CD4-positive, alpha-beta T cell treated with Interleukin-17A for 4 hours (primary cell): ENCODE results near the gene IGFBP3.

ENCODE experiments used
- DNase-seq: peaks from one replicate; pipeline ENCODE4 v3.0.0-alpha.2; 2020; ENCODE audit warnings: mixed read lengths

The IGFBP3 gene

DNA sequence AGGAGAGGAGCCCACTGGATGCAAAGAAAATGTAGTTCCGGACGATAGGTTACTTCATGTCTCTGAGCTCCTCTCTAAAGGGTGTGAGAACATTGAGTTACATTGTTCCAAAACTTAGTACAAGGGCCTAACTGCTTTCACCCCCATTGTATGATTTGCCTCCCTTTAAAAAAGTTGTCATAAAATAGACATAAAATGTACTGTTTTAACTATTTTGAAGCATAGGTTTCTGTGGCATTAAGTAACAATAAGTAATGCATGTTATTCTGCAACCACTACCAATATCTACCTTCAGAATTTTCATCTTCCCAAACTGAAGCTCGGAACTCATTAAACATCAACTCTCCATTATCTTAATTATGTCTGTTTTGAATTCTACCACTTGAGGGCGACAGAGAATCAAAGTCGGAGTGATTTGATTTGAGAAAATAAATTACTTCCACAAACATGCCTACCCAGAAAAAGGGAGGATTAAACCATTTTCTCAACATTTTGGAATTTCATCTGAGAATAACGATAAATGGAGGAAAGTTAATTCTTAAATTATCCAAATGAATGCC is 30.1 kb downstream of the IGFBP3 start:
- DNase-seq, result no peak

DNA sequence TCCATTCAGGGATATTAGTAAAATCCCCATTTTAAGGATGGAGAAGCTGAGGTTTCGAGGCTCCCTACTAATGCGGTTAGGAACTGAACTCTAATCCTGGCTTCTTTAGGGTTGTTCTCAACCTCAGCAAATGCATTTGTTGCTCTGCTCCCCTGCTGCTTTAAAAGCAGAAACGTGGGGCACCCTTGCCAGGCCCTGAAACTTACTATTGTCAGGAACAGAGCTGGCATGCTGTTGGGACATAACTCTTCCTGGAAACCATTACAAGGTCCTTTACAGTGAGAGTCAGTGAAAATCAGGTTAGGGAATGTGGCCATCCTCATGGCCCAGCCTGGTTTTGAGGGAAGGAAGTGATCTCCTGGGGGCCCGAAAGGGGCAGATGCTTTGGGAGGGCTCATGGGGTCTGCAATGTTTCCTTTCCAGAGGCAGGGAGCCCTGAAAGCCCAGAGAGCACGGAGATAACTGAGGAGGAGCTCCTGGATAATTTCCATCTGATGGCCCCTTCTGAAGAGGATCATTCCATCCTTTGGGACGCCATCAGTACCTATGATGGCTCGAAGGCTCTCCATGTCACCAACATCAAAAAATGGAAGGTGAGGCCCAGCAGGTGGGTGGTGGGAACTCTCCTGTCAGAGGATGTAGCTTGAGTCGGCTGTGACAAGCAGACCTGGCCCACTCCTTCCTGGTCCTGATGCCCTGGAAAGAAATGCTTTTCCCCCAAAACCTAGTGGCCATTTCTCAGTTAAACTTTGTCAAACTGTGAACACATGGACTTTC is 30.8 kb downstream of the IGFBP3 start:
- DNase-seq, result no peak

DNA sequence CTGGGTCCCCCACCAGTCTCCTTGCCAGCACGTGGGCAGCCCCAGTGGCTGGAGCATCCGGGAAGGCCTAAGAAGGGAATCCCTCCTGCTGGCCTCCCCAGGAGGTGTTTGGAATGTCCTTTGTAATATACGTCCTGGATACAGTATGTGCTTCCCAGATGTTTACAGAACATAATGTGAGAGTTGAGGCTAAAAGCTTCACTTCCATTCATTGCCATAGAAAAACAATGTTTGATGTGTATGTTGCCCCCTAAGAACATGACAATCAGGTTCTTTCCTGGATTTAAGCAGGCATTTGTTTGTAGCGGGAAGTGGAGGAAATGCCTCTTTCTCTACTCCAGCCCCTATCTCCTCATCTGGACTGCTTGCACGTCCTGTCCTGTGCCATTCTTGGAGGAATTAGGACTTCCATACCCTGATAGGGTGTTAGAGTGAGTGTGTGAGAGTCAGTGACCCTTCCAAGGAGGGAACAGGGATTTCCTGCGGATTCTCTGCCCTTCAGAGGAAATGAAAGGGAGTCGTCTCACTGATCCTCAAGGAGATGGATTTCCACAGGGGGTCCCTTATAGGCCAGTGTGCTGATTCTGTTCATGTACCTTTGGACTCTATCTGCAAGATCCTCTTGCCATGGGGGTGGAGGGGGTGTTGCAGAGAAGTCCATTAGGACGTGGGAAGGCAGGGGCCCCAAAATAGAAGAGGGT is 31.6 kb downstream of the IGFBP3 start:
- DNase-seq, result no peak

DNA sequence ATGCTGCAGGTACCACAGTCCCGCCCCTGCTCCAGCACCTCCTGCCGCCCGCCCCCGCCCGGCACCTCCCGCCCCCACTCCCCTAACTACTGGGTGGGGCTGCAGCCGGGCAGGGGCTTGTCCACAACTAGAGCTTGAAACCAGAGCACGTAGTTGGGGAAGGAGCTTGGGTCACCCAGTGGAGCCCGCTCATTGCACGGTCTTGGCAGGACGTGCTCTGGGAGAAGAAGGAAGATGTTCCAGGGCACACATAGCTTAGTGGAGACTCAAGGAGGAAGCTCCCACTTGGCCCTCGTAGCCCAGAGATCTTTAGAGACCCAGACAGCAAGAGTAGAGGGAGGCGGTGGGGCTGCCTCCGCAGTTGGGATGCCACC is 32.1 kb downstream of the IGFBP3 start:
- no peak for DNase-seq

DNA sequence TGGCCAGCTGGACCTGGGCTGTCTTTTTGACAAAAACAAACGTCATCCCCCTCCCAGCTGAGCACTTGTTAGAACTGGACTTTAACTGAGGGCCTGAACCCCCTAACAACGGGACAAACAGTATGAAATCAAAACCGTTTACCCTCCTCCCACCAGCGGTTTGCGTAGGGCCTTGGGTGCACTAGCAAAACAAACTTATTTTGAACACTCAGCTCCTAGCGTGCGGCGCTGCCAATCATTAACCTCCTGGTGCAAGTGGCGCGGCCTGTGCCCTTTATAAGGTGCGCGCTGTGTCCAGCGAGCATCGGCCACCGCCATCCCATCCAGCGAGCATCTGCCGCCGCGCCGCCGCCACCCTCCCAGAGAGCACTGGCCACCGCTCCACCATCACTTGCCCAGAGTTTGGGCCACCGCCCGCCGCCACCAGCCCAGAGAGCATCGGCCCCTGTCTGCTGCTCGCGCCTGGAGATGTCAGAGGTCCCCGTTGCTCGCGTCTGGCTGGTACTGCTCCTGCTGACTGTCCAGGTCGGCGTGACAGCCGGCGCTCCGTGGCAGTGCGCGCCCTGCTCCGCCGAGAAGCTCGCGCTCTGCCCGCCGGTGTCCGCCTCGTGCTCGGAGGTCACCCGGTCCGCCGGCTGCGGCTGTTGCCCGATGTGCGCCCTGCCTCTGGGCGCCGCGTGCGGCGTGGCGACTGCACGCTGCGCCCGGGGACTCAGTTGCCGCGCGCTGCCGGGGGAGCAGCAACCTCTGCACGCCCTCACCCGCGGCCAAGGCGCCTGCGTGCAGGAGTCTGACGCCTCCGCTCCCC is 32.7 kb downstream of the IGFBP3 start, which contains the start of gene IGFBP1:
Gene IGFBP1 (plus strand): TSS at position 304 of the 808 bp plus-strand sequence. CDS start 165 bp downstream, at position 469.
- no peak for DNase-seq

DNA sequence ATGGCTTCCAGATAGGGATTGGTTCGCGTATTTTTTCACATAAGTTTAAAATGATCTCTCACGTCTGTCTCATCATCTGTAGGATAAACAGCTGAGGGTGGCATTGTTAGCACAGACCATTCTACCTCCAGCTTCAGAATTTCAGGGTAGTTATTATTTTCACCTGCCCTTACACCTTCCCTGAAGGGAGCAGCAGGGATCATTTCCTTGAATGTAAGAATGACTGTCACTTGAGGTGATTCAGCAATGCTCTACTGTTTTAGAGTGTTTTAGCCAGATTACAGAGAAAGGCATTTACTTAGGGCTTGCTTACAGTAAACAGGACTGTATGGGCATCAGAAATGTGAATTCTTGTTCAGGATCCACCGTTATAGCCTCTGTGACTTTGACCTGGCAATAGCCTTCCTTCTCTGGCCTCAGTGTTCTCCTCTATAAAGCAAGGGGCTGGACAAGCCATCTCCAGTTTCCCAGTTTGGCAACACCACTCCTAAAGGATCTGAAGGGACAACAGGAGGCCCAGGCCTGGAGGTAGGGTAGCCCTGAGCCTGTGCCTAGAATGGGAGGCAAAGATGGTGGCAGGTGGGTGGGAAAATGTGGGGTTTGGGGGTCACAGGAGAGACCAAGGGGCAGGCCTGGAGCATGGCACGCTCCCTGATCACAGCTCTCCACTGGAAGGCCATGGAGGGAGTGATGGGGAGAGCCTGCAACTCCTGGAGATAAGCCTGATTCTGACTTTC is 34.0 kb downstream of the IGFBP3 start:
- no peak for DNase-seq

DNA sequence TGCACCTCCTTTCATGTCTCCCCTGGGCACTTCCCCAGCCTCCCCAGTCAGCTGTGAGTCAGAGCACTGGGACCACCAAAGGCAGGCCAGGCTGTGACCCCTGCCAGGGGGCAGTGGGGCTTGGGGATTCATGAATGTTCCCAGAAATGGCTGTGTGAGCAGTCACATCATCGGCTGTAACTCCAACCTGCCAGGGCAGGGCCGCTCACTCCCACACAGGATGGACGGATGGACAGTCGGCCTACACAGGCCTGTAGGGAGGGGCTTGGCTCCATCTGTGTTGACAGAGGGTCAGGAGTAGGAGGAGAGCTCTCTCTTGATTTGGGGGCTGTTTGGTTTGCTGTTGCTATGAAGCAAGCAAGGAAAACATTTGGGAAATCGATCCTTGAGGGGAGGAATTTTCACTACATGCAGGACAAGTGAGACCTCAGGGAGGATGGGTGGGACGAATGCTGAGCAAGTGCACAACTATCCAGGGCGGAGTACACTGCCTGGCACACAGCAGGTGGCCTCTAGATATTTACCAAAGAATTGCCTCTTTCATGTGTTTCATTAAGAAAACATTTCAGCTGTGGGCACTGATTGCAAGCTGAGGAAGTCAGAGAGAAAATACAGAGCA is 35.7 kb downstream of the IGFBP3 start:
- no peak for DNase-seq

DNA sequence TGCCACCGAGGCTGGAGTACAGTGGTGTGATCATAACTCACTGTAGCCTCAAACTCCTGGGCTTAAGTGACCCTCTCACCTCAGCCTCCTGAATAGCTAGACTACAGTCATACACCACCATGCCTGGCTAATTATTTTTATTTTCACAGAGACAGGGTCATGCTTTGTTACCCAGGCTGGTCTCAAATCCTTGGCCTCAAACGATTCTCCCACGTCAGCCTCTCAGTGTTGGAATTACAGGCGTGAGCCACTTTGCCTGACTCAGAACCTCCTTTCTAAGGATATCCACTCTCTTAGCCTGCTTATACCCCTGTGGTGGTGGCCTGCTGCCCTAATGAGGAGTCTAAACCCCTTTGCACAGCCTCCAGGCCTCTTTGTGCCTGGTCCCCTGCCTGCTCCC is 36.9 kb downstream of the IGFBP3 start:
- no peak for DNase-seq

DNA sequence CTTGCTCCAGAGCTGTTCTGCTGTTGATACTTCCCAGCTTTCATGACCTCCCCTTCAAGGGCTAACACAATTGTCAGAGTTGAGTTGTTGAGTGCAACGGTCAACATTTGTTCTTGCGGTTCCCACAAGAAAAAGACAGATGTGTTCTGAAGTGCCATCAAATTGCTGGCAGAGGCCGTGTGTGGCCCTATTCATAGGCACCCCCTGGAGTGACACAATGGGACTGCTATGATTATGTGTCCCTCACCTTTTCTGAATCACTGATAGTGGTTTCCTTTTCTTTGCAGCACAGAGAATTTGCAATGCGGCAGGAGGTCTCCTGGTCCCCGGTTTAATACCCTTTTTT is 38.6 kb downstream of the IGFBP3 start:
- no peak for DNase-seq

DNA sequence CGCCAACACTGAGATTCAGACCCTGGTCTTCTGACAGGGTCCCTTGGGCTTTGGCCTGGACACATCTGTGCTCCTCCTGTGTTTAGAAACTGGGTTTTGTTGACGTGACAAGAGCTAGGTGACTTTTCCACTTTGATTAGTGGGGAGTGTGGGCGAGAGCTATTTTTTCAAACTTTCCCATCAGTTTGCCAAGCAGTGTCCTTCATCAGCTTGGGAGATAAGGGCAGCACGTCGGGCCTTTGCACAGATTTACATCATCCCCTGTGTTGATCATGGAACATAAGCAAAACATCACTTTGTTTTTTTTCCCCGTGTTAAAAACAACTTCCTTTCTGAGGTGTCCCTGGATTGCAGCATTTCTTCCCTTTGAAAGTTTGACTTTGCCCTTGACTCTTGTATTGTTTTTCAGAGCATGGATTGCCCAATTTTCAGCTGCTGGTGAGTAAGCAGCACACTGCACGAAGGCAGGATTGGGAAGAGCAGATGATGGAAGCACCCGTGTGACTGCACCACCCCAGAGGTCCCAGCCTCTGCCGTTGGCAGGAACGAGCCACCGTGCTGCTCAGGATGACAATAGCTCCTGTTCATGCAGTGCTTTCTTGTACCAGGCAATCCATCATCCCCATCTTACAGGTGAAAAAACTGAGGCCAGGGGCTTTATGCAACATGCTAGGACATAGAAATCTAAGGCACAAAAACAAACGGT is 39.2 kb downstream of the IGFBP3 start:
- DNase-seq, result no peak

DNA sequence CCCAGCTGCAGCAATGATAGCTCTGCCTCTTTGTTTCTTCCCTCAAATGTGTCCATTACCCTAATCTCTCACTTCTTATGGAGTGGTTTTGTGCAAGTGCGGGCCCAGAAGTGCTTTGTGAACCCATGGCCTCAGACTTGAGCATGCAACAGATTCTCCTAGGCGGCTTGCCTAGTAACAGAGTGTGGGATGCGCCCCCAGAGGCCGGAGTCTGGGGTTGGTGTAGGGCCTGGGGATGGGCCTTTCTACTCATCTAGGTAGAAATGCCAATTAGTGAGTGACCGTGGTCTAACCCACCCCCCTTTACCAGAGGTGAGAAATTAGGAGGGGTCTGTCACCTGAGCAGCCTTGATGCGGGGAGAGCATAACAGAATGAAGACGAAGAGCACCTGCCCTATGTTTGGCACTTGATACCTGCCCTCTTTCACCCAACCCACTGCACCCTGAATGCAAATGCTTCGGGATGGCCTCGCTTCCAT is 39.8 kb downstream of the IGFBP3 start:
- DNase-seq, result no peak

DNA sequence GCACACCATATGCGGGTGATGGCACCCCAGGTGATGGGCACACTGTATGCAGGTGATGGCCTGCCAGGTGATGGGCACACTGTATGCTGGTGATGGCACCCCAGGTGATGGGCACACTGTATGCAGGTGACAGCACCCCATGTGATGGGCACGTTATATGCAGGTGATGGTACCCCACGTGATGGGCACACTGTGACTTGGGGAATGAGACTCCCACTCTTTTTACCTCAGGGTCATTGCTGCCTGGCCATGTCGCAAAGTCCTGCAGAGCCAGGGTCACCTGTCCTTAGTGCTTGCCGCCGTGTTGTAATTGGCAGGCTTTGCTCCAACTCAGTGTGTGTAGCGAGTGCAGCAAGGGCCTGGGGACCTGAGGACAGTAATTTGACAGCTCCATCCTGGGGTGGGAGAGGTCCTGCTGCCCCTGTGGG is 40.6 kb downstream of the IGFBP3 start:
- no peak for DNase-seq

DNA sequence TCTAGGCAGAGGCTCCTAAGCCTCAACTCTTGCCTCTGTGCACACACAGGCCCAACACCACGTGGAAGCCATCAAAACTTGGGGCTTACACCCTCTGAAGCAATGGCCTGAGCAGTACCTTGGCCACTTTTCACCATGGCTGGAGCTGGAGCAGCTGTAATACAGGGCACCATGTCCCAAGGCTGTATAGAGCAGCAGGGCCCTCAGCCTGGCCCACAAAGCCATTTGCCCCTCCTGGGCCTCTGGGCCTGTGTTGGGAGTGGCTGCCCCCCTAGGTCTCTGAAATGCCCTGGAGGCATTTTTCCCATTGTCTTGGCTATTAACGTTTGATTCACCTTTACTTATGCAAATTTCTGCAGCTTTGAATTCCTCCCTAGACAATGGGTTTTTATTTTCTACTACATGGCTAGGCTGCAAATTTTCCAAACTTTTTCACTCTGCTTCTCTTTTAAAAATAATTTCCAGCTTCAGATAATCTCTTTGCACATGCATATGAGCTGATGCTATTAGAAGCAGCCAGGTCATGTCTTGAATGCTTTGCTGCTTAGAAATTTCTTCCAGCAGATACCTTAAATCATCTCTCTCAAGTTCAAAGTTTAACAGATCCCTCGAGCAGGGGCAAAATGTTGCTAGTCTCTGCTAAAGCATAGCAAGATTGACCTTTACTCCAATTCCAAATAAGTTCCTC is 42.5 kb downstream of the IGFBP3 start:
- no peak for DNase-seq

DNA sequence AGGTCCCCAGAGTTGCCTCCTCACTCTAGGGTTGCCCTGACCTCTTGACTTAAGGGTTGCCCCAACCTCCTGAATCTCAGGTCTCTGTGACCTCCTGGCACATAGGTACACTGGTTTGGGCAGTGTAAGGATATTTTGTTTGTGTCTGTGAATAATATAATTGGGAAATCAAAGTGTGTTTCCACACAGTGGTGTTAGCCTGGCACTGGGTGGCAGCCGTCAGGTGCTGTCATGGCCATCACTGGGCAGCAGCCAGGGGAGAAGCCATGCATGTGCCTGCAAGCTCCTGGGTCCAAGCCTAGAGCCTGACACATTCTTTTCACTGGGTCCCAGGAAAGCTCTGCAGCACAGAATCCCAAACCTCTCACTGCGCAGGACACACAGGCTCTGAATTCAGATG is 44.6 kb downstream of the IGFBP3 start:
- no peak for DNase-seq

DNA sequence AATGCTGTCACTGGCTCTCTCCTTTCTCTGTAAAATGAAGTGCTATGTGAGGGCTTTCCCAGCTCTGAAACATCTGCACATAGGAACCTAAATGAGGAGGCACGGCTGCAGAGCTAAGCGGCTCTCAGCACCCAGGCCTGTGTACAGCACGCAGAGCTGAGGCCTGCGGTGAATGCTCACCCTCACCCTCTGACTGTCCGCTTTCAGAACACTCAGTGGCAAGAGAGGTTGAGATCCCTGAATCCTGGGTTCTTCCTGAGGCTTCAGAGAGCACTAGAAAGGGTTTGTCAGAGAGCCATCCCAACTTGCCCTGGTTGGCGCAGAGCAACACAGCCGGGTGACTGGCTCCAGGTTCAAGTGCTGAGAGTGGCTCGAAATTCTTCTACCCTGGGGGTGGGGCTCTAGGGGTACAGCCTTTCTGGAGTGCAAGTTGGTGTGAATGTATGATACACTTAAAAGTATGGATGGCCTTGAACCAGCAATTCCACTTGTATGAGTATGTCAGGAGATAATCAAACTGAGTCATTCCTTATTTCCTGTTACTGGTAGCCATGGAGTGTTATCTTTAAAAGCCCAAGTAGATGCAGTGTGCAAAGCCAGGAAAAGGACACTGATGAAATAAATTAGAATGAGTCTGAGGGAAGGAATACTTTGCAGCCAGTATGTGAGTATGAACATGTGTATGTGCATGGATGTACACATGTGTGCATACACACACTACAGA is 46.5 kb downstream of the IGFBP3 start:
- no peak for DNase-seq

DNA sequence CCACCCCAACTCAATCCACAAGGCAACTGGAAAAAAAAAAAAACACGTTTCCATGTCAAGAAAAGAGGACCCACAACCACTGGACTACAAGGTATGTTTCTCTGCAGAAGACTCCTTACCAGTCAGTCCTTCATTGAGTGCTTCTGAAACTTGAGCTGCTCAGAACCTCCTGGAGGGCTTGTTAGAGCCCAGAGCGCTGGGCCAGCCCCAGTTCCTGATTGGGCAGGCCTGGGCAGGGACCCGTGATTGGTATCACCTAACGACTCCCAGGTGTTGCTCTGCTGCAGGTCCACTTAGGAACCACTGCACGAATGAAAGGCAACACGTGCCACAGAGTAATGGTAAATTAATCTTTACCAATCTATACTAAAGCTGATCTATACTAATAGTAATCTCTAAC is 47.7 kb downstream of the IGFBP3 start:
- no peak for DNase-seq

DNA sequence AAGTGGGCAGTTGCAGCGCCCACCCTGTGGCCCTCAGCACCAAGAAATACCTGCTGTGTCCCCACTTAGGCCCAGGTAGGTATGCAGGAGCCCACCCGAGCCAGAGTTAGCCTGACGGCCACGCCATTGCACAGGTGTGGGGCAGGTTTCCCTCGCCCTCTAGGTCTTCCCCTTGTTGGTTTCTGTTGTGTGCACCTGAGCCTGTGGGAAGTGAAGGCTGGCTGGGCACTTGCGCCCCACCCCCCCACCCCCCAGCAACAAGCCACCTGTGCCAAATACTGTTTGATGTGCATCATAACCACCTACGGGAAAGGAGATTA is 48.1 kb downstream of the IGFBP3 start, which contains the start of gene CCDC201:
Gene CCDC201 (minus strand): TSS at position 48 of the 320 bp plus-strand sequence. CDS start 75 bp downstream, outside the sequence.
- no peak for DNase-seq

DNA sequence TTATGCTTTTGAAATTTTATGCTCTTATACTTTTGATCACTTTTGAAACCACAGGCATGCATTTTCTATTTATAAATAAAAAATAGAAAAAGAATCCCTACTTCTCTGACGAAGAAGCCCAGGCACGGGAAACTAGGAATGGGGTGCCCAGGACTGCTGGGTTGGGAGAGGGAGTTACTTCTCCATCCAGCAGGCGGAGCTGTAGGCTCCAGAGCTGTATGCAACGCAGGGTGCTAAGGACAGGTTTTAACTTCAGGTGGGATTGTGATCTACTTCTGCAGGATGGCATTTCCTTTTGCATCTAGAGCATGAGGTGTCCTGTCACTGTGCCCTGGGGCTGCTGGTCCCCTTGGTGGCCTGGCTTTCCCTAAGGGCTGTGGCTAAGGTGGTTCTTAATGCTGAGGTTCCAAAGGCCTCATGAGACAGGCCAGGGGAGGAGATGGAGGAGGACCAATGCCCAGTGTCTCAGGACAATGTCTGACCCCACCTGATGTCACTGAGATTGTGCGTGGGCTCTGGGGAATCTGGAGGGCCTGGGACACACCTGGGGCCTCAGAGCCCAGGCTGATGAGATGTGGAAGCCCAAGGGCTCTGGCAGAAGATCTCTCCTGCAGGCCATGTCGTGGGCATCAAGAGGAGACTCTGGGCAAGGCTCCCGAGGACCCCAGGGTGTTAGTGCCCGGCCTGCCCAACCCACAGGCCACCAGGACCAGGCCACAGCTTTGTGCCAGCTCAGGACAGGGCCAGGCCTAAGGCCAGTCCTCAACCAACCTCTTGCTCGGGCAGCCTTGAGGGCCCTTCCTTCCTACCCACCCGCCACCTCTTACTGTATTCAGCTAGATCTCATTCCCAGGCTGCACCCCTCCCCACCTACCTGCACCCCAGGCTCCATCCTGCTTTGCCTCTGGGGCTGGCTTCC is 48.7 kb downstream of the IGFBP3 start:
- no peak for DNase-seq

DNA sequence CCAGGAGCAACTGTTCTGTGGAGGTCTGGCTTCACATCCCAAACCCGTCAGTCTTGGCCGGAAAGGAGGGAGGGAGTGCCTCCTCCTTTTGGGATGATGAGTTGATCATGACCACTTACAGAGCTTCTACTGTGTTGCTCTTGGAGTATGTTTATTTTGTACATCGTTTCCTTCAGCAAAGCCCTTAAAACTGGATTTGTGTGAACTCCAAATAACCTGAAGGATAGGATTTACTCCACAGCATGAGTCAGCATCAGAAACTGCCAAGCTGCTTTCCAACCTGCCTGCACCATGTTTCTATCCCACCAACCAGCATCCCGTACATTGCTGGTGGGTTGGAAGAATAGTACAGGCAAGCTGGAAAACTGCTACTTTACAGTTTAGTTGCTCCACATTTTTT is 51.6 kb downstream of the IGFBP3 start:
- no peak for DNase-seq
